IPS-NIHi7 (cell line): Measurements from ENCODE around the gene RAB22A.

ENCODE experiments used
- DNase-seq: peaks from one replicate; pipeline ENCODE4 v3.0.0; 2012; ENCODE audit warnings: mixed read lengths; ENCODE audit errors: extremely low spot score

The RAB22A gene, protein sequence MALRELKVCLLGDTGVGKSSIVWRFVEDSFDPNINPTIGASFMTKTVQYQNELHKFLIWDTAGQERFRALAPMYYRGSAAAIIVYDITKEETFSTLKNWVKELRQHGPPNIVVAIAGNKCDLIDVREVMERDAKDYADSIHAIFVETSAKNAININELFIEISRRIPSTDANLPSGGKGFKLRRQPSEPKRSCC

GRCh38 chr20:58309591-58310290 is at the start of gene RAB22A:
Gene RAB22A (plus strand): TSS chr20:58309715. CDS start chr20:58309977, 262 bp downstream.
- peak; percentile 96 for DNase-seq

DNA sequence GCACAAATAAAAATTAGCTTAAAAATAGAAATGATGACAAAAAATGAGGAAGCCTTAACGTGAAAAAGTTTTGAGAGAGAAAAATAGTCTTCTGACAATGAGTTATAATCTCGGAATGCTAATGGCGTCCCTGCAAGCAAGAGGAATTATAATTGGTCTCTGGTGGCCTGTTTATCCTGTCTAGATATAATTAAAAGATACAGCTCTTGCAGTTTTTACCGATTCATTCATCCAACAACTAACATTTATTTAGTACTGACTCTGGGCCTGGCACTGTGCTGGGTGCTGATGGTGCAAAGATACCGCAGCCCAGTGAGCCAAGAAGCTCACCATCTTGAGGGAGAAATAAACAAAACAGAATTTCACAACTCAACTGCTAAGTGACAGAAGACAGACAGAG is 49.5 kb upstream of the RAB22A start:
- DNase-seq: no peak

GRCh38 chr20:58261660-58262059 is 47.9 kb upstream of the RAB22A start:
- no peak for DNase-seq

- no peak for DNase-seq
These were observed 45.2 kb upstream of the RAB22A start for GRCh38 chr20:58264271-58264670.

- no peak for DNase-seq
These were observed 41.9 kb upstream of the RAB22A start for GRCh38 chr20:58267389-58268215.

DNA sequence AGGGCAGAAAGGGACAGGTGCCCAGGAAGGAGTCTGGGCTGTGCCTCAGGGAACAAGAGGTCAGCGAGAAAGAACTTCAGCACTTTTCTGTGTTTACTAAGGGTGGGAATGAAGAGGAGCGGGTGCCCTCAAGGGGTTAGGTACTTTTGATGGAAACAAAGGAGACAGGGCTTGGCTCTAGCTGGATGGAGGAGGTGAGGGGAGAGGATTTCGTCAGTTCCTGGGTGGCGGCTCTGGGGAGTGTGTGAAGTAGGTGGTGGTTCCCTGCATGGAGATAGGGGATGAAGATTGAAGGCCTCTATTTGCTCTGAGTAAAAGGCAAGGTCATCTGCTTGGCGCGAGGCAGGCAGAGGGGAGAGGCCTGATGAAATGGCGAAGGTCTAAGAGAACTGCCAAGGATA is 41.1 kb upstream of the RAB22A start:
- DNase-seq: no peak

DNA sequence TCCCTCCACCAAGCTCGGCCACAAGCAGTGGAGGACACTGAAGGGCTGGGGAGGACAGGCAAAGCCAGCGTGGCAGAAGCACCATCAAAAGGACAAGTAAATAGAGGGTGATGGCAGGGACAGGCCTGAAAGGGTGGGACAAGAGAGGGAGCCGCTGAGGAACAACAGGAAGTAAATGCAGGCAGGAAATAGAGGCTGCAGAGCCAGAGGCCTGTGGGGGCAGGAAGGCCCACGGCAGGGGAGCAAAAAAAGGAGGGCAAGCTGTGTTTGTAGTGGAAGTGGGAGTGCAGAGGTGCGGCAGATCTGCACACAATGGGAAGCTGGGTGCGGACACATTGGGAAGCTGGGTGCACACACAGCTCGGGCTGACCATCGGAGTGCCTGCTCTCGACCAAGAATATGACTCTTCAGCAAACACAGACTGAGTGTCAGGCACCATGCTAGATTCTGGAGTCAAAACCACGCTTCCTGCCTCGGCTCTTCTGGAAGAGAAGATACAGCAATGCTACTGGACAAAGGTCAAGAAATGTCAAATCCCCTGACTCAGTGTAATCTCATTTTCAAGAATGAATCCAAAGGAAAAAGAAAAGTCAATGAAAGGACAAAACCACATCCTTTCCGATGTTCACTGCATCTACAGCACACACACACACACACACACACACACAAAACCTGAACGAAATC is 40.4 kb upstream of the RAB22A start:
- DNase-seq: no peak

DNA sequence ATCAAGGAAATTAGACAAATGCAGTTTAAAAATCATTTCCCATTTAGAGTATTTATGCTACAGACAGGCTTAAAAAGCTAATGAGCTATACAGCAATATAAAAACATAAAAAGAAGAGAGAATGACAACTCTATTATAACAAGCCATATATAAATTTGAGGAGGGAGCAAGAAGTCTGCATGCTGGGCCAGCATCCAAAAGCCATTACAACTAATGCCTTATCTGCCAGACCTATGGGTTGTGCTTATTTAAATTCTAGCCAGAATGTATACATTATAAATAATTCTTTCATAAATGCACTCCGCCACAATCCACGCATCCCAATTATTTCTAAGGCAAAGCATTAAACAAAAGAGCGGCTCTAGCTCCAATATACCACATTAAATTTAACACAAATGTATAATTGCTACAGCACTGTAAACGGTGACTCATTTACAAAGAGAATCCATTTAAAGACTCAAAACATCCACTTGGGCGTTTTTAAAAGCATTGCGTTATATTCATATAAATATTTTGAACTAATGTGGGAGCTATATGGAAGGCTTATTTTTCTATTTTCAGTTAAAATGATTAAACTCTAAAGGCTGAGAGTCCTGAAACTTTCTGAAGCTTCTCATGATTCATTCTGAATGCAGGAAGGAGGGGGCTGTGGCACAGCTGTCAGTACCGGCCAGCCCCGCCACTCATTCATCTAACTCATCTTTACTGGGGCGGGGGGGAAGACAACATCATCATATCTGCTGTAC is 37.7 kb upstream of the RAB22A start:
- no peak for DNase-seq

- DNase-seq: no peak
These were observed 35.1 kb upstream of the RAB22A start for GRCh38 chr20:58274384-58274783.

- no peak for DNase-seq
These were observed 32.4 kb upstream of the RAB22A start for GRCh38 chr20:58277107-58277506.

DNA sequence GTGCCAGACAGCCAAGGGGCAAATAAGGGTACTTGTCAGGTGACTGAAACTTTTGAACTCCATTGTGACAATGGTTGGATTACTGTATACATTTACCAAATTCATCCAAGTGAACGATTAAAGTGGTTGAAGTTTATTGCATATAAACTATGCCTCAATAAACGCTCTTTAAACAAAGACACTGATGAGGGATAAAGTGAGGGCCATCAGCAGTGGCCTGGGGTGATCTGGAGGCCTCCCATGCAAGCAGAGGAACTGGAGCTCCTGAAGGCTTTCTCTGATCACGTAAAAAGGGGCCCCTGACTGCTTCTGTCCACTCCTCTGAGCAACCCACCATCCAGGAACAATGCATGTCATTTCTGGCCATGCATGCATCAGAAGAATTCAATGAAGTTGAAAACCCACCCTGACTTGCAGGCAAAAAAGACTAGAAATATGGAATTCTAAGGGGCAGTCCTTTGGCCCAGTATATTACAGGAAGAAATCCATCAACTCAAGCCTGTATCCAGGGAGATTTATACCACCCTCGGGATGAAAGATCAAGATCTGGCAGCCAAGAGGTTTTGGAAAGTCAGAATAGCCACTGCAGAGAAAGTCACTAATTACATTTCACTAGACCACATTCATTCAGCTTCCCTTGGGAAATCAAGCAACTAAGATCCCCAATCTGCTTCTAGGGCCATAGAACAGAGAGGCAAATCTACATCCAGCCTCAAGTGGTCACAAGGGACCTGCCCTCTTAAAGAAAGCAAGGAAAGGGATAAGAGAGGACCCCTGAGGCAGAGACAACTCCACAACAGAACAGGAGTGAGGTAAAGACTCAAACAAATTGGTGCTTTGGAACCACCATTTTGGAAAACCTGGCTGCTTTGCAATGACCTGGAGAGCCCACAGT is 31.7 kb upstream of the RAB22A start:
- no peak for DNase-seq

DNA sequence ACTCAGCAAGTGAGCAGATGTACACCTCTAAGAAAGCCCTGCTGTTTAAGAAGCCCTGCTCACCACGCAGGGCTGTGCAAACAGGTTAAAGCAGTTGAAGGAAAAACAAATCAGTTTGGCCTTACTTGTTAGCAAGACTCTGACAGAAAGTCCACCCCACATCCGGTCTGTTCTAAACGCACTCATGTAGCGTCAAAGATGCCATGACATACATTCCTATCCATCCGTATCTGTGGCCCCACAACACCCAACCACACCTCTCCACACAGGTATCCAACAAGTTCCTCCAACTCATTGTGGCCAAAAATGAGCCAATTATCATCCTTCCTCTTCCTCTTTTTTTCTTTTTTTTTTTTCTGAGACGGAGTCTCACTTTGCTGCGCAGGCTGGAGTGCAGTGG is 22.8 kb upstream of the RAB22A start:
- DNase-seq: no peak

- no peak for DNase-seq
These were observed 21.9 kb upstream of the RAB22A start for GRCh38 chr20:58287638-58288037.

- no peak for DNase-seq
These were observed 20.4 kb upstream of the RAB22A start for GRCh38 chr20:58289143-58289542.

GRCh38 chr20:58293453-58293852 is 16.1 kb upstream of the RAB22A start:
- DNase-seq: peak; percentile 52

- DNase-seq: no peak
These were observed 14.7 kb upstream of the RAB22A start for GRCh38 chr20:58294497-58295455.

DNA sequence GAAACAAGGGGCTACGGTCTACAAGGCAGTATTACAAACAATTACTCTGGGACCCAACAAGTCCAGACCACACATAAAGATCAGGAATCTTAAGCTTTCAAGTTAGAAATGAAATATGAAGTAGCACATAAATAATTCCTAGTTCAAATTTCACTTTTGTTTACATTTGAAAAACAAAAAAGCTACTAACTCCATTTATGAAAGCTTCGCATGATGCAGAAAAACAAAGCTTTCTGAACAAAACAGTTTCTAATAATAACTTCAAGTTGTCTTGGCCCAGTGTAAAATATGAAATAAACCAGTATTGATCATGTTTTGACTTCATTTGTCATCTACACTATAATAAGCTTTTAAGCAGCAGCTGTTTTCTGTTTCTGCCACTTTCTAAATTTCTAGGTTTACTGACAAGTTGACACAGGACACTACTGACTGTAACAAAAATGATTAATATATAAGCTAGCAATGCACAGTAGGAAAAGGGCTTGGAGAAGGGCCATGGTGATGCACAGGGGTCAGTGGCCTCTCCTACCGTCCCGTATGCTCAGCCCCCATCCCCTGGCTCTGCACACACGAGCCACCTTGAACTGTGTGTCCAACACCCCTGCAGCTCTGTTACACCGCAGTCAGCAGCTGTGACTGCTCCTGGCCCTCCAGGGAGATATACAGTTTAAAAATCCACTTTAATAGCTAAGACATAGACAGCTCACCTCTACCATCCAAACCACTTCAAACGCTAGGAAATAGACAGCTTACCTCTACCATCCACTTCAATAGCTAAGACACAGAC is 13.3 kb upstream of the RAB22A start:
- DNase-seq: no peak

GRCh38 chr20:58297394-58297793 is 12.1 kb upstream of the RAB22A start:
- DNase-seq: no peak
